Osteoblast (primary cell): ENCODE measurements around the gene SLC25A19. TPM values are rescaled to one million over a fixed set of nuclear protein-coding genes. Genes with fewer than 3 reads are reported as not detected.
A peak's percentile ranks its signal among the peaks of the same experiment; 100 is the strongest.

Source experiments
- DNase-seq: peaks from one replicate; pipeline ENCODE4 v3.0.0; 2011; ENCODE audit warnings: low spot score, mixed read lengths; ENCODE audit not compliant: insufficient read length; ENCODE audit errors: missing footprints
- H2AFZ ChIP-seq: 2 replicates; pipeline ENCODE4 v1.6.0; 2011; ENCODE audit warnings: mild to moderate bottlenecking, low read length
- H3K27ac ChIP-seq: 2 replicates; pipeline ENCODE4 v1.5.1; 2011; ENCODE audit warnings: mild to moderate bottlenecking, low read depth, low read length, moderate library complexity
- H3K27me3 ChIP-seq: 2 replicates; pipeline ENCODE4 v1.6.0; 2012; ENCODE audit warnings: mild to moderate bottlenecking, control low read depth, inconsistent platforms, low read length, moderate library complexity; ENCODE audit not compliant: insufficient read depth
- H3K36me3 ChIP-seq: 2 replicates; pipeline ENCODE4 v1.5.1; 2011; ENCODE audit warnings: mild to moderate bottlenecking, low read length, control low read depth, moderate library complexity; ENCODE audit not compliant: insufficient read depth
- H3K4me1 ChIP-seq: 2 replicates; pipeline ENCODE4 v1.5.1; 2011; ENCODE audit warnings: mild to moderate bottlenecking, low read length, control low read depth, moderate library complexity; ENCODE audit not compliant: insufficient read depth
- H3K4me2 ChIP-seq: 2 replicates; pipeline ENCODE4 v1.6.0; 2011; ENCODE audit warnings: mild to moderate bottlenecking, low read length; ENCODE audit not compliant: insufficient read depth
- H3K4me3 ChIP-seq: fragments of 200-600 bp; sonication (generic); 3 replicates; pipeline ENCODE4 v1.5.1; 2012; ENCODE audit warnings: mild to moderate bottlenecking, low read length, inconsistent platforms; ENCODE audit not compliant: insufficient read depth
- H3K79me2 ChIP-seq: 2 replicates; pipeline ENCODE4 v1.6.0; 2012; ENCODE audit warnings: mild to moderate bottlenecking, low read length, control low read depth, inconsistent platforms; ENCODE audit not compliant: insufficient read depth
- H3K9me3 ChIP-seq: 2 replicates; pipeline ENCODE4 v1.5.1; 2011; ENCODE audit warnings: low read depth, low read length, control low read depth
- H4K20me1 ChIP-seq: 2 replicates; pipeline ENCODE4 v1.6.0; 2012; ENCODE audit warnings: mild to moderate bottlenecking, low read length, control low read depth; ENCODE audit not compliant: insufficient read depth
- CTCF ChIP-seq: IDR thresholded peaks from 2 replicates; pipeline ENCODE4 v1.5.1; 2011; ENCODE audit warnings: mild to moderate bottlenecking, low read depth, low read length, moderate library complexity; ENCODE audit errors: extremely low read depth
- total RNA-seq: library from RNA; depleted of rRNA; stranded (reverse); fragments of >200 nt; gene quantifications from 2 replicates; pipeline ENCODE4 v1.2.3, GENCODE V29; 2012

SLC25A19 gene
- total RNA-seq, 1 donor, result 4.7 TPM

- H3K4me2 ChIP-seq, result peak overlapping the region; percentile 95
- peak overlapping the region; percentile 28 for H3K27ac ChIP-seq
- peaks cover under 1% of the 10 kb centered on the region for H3K36me3 ChIP-seq
- DNase-seq, result peak; percentile 100
- H2AFZ ChIP-seq, result peak overlapping the region; percentile 84
- TF ChIP-seq CTCF, result peak; percentile 40
- H3K9me3 ChIP-seq, result no peaks in the 10 kb centered on the region
- peak overlapping the region; percentile 90 for H3K4me3 ChIP-seq
- H3K27me3 ChIP-seq, result no peaks in the 10 kb centered on the region
- H3K79me2 ChIP-seq, result no peaks in the 10 kb centered on the region
- H4K20me1 ChIP-seq, result peaks cover 6% of the 10 kb centered on the region
- peaks cover 48% of the 10 kb centered on the region for H3K4me1 ChIP-seq
Observed at GRCh38 chr17:75271233-75271954, 17.8 kb downstream of the SLC25A19 start.

GRCh38 chr17:75270966-75271232 is 18.3 kb downstream of the SLC25A19 start, which contains the start of gene MIF4GD:
Gene MIF4GD, minus strand, starts transcription at chr17:75271231. Its CDS starts 1,036 bp downstream, at chr17:75270195.
- no peaks in the 10 kb centered on the region for H3K79me2 ChIP-seq
- DNase-seq, result no peak

GRCh38 chr17:75270218-75270965 is 18.8 kb downstream of the SLC25A19 start:
- TF ChIP-seq CTCF, result peak; percentile 43
- peak overlapping the region; percentile 96 for H2AFZ ChIP-seq
- no peaks in the 10 kb centered on the region for H3K27me3 ChIP-seq
- no peaks in the 10 kb centered on the region for H3K9me3 ChIP-seq
- peak overlapping the region; percentile 95 for H3K4me2 ChIP-seq
- H3K4me3 ChIP-seq, result peak overlapping the region; percentile 90
- peaks cover 6% of the 10 kb centered on the region for H4K20me1 ChIP-seq
- DNase-seq, result peak; percentile 98
- H3K27ac ChIP-seq, result peak overlapping the region; percentile 80
- H3K4me1 ChIP-seq, result peaks cover 50% of the 10 kb centered on the region
- peaks cover 11% of the 10 kb centered on the region for H3K36me3 ChIP-seq
- H3K79me2 ChIP-seq, result no peaks in the 10 kb centered on the region

More at GRCh38 chr17:75270966-75271232, 18.3 kb downstream of the SLC25A19 start, which contains the start of gene MIF4GD:
- Histone ChIP-seq H3K4me2 (peak within 1 kb of the TSS; percentile 95), H4K20me1 (peaks cover 6% of the 10 kb centered on the region), H3K27ac (peak within 1 kb of the TSS; percentile 80), H3K9me3 (no peaks in the 10 kb centered on the region), H2AFZ (peak within 1 kb of the TSS; percentile 96), H3K36me3 (peaks cover 6% of the 10 kb centered on the region), H3K4me1 (peaks cover 50% of the 10 kb centered on the region), H3K4me3 (peak within 1 kb of the TSS; percentile 90), H3K27me3 (no peaks in the 10 kb centered on the region)
- TF ChIP-seq CTCF, result no peak

- TF ChIP-seq CTCF, result no peak
- H3K27ac ChIP-seq, result peak overlapping the region; percentile 80
- peaks cover 6% of the 10 kb centered on the region for H4K20me1 ChIP-seq
- peak overlapping the region; percentile 95 for H3K4me2 ChIP-seq
- H2AFZ ChIP-seq, result peak overlapping the region; percentile 96
- H3K9me3 ChIP-seq, result no peaks in the 10 kb centered on the region
- H3K4me3 ChIP-seq, result peak overlapping the region; percentile 90
- H3K4me1 ChIP-seq, result peaks cover 50% of the 10 kb centered on the region
- H3K27me3 ChIP-seq, result no peaks in the 10 kb centered on the region
- peaks cover 12% of the 10 kb centered on the region for H3K36me3 ChIP-seq
- peak; percentile 70 for DNase-seq
- H3K79me2 ChIP-seq, result no peaks in the 10 kb centered on the region
Observed at GRCh38 chr17:75269844-75270217, 19.4 kb downstream of the SLC25A19 start.
